Caki2 (cell line): ENCODE measurements around the gene RNPEP. TPM values are rescaled to one million over a fixed set of nuclear protein-coding genes. Genes with fewer than 3 reads are reported as not detected.
"Not testable (repeated sequence)": the region's sequence is repeated elsewhere in the genome, so short reads cannot be mapped to it uniquely, and the experiment has no call there.

Experiments
- DNase-seq: peaks from one replicate; pipeline ENCODE4 v3.0.0-alpha.2; 2015; ENCODE audit warnings: low read depth
- in situ Hi-C: cut with HindIII; loops from 2 replicates; pipeline ENCODE4 v1.10.0; 2016; ENCODE audit warnings: low sequenced_read_pairs, low pct_unique_long_range_greater_than_20kb, mixed read lengths
- total RNA-seq: library from RNA; depleted of rRNA; stranded (reverse); fragments of >200 nt; shearing (Covaris generic); gene quantifications from 2 replicates; pipeline ENCODE4 v1.2.3, GENCODE V29; 2014; ENCODE audit warnings: low replicate concordance; rRNA removed

RNPEP gene, protein sequence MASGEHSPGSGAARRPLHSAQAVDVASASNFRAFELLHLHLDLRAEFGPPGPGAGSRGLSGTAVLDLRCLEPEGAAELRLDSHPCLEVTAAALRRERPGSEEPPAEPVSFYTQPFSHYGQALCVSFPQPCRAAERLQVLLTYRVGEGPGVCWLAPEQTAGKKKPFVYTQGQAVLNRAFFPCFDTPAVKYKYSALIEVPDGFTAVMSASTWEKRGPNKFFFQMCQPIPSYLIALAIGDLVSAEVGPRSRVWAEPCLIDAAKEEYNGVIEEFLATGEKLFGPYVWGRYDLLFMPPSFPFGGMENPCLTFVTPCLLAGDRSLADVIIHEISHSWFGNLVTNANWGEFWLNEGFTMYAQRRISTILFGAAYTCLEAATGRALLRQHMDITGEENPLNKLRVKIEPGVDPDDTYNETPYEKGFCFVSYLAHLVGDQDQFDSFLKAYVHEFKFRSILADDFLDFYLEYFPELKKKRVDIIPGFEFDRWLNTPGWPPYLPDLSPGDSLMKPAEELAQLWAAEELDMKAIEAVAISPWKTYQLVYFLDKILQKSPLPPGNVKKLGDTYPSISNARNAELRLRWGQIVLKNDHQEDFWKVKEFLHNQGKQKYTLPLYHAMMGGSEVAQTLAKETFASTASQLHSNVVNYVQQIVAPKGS
- 139 and 146 TPM in 2 replicates for total RNA-seq

DNA sequence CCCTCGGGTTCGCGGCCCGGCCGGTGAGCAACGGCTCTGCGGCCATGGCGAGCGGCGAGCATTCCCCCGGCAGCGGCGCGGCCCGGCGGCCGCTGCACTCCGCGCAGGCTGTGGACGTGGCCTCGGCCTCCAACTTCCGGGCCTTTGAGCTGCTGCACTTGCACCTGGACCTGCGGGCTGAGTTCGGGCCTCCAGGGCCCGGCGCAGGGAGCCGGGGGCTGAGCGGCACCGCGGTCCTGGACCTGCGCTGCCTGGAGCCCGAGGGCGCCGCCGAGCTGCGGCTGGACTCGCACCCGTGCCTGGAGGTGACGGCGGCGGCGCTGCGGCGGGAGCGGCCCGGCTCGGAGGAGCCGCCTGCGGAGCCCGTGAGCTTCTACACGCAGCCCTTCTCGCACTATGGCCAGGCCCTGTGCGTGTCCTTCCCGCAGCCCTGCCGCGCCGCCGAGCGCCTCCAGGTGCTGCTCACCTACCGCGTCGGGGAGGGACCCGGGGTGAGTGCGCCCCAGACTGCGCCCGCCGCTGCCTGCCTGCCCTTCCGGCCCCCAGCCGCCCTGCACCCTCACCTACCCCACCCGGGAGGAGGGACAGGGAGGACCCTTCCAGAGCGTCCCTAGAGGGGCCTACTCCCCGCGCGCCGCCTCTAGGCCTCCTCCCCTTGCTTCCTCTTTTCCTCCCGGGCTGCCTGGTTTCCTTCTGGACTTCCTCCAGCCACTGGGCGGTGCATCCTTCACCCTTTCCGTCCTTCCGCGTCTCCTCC lies at the start of gene RNPEP:
RNPEP (plus strand) TSS at position 26 of the 757 bp plus-strand sequence; CDS start at position 45, 19 bp downstream.
- in situ Hi-C loops, result no loop called here
- peak; percentile 78 for DNase-seq

DNA sequence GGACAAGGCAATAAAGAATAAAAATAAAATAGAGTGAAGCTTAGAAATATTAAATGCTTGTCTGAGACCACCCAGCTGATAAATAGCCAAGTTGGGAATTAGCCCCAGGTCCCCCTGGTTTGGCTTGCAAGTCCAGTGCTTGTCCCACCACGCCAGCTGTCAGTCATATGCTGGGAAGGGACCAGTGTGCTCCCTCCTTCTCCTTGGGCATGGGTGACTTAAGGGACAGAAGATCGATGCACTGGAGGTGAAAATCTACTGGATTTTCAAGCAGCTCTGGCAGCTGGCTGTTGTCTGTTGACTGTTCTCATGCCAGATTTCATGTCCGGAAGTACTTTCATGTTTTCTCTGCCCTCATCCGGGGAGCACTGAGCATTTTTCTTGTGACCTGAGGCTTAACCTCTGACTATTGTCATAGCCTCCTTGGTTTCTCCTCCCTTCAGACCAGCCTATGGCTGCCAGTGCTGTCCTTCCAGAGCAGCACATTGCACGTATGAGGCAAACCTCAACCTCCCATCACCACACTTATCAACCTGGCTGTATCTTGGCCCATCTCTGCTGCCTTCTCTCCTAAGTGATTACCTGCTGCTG lies 48.5 kb upstream of the RNPEP start:
- in situ Hi-C loops, result no loop called here
- DNase-seq, result no peak

DNA sequence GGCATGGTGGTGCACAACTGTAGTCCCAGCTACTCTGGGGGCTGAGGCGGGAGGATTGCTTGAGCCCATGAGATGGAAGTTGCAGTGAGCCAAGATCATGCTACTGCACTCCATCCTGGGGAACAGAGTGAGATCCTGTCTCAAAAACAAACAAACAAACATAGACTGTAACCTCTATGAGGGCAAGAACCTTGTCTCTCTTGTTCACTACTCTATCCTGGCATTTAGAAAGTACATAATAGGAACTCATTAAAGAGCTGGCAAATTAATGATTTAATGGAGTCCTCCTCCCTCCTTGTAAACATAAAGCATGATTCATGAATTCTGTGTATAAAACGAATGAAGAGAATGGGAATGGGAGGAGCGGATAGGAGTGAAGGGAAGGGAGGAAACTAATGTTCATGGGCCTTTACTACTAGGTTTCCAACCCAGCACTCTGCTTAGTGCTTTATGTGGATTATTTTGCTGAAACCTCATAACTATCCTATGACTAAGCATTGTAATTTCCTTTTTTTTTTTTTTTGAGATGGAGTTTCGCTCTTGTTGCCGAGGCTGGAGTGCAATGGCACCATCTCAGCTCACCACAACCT lies 44.7 kb upstream of the RNPEP start:
- in situ Hi-C loops, result no loop called here
- peak; percentile 28 for DNase-seq

DNA sequence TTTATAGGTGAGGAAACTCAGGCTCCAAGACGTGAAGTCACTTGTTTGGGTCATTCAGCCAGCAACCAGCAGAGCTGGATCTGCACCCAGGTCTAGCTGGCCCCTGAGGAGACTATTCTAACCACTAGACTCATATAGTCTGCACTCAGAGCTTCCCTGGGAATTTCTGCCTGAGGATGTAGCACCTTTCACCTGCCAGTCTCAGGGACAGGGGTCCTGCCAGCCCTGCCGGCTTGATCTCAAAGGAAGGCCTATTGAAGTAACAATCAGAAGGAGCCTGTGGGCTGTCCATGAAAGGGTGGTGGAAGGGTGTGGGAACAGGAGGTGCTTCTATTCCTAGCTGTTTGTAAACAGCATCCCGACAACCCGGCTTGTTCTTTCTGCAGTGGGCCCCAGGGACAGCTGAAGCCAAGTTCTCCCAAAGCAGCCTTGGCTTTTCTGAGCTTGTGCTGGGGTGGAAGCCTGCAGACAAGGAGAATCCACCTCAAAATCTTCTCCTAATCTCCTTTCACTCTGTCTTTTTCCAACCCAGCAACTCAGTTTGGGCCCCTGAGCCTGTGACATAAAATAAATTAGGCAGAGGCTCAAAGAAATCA lies 43.9 kb upstream of the RNPEP start:
- in situ Hi-C loops, result no loop called here
- DNase-seq, result no peak

DNA sequence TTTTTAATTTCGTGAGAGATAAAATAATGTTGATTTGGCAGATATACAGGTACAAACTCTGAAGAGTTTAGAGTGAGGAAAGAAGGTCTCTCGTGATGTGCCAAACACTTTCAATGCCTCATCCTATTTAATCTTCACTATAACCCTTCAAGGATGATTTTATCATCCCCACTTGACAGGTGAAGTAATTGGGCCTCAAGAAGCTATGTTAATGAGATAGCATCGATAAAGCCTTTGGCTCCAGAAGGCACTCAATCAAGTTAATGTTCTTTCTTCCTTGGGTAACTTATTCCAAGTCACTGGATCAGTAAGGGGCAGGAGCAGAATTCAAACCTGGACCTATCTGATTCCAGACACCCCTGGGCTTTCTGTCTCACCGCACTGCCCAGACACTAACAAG lies 43.3 kb upstream of the RNPEP start:
- in situ Hi-C loops, result no loop called here
- DNase-seq, result no peak

DNA sequence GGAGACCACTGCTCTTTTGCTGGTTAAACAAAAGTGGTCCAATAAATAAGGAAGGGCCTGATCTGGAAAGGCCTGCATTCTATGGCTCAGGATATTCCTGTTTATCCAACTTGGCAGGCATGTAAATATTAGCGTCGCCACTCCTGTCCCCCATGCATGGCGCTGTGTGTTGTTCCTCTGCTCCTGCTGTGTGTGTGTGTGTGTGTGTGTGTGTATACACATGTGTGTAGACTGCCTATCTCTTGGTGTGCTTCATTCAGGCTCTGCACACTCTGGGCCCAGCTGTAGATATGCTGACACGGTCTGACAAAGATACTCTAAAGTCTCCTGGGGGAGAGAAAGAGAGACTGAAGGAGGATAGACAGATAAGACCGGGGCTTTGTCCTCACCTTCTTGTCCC lies 42.9 kb upstream of the RNPEP start:
- in situ Hi-C loops, result no loop called here
- DNase-seq, result no peak

DNA sequence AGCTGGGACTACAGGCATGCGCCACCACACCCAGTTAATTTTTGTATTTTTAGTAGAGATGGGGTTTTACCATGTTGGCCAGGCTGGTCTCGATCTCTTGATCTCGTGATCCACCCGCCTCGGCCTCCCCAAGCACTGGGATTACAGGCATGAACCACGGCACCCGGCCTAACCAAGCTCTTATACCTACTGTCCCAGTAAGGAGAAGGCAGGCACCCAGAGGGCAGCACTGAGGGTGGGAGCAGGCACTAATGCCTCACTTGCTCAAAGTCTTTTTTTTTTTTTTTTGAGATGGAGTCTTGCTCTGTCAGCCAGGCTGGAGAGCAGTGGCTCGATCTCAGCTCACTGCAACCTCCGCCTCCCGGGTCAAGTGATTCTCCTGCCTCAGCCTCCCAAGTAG lies 42.1 kb upstream of the RNPEP start:
- in situ Hi-C loops, DNase-seq: not testable (repeated sequence)

GRCh38 chr1:201941420-201942128 lies 40.9 kb upstream of the RNPEP start:
- DNase-seq, result no peak
- in situ Hi-C loops, result no loop called here

GRCh38 chr1:201942129-201942495 lies 40.3 kb upstream of the RNPEP start:
- in situ Hi-C loops, result no loop called here
- DNase-seq, result no peak

DNA sequence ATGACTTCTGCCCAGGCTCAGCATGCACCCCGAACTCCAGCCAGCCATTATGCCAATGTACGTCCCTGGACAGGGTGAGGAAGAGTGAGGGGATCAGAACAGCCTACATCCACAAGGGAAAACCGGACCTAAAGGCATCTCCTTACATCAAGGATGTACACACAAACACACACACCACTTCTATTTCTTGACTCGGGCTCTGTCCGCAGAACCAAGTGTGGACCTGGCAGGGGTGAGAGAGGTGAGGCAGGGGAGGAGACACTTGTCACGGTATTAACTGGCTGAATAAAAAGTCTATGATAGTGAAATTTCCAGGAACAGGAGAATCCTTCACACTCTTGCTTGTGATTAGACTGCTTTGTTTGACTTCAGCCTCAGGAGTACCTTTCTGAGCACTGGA lies 38.4 kb upstream of the RNPEP start:
- DNase-seq, result no peak
- in situ Hi-C loops, result no loop called here

DNA sequence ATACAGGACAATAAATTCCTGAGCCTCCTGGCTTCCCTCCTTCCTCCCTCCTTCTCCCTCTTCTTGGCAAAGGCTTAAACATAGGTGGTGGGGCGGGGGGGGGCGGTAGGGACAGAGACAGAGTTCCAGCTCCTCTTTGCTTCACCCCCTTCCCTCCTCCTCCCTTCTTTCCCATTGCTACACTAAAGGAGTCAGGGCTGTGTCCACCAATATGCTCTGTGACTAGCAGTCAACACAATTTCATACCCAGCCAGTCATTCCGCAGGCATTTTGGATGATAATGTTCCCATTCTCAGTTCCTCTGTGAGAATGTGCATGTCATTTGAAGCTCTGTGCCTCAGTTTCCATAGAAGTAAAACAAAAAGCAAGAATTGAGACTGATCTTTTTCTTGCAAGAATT lies 37.8 kb upstream of the RNPEP start:
- DNase-seq, result no peak
- in situ Hi-C loops, result no loop called here

GRCh38 chr1:201945157-201945556 lies 37.3 kb upstream of the RNPEP start:
- in situ Hi-C loops, result no loop called here
- DNase-seq, result no peak

DNA sequence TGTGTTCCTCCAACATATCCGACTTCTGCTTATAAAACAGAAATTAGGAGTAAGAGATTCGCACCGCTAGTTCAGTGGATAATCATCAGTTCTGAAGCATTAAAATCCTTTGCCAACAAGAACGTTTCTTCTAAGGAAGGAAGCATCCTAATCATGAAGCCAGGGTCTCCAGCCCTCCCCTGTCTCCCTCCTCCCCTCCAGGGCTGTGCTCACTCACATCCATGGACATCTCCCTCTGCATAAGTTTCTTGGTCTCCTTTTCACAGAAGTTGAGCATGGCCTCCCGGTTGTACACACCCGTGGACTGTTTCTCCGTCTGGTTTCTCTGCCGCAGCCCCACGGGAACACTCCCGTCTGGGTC lies 36.6 kb upstream of the RNPEP start:
- no peak for DNase-seq
- in situ Hi-C loops, result no loop called here

DNA sequence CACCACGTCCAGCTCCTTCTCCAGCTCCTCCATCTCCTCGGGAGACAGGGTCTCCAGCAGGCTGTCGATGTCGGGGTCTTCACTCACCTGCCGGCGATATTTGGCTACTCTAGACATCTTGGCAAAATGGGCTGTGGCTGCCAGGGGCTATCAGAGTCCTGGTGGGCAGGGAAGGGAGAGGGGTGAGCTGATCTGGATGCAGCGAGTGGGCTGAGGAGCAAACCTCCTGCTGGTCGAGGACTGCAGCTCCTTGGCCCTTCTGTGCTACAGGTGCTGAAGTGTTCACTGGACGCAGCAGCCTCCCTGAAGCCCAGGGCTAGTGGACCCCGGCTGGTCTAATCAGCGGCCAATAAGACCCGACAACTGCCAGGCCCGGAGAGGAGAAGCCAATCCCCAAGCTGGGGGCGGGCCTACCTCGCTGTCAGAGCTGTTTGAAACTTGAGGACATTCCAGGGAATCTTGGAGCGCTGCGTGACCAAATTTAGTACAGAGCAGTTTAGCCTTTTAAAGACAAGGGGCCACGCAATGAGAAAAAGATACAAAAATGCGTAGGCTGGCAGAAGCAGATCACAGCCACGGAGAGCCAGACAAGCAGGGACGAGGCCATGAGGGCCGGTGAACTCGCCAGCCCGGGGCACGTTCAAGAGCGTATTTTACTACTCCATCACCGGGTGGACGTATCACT lies 36.1 kb upstream of the RNPEP start, which contains the start of gene LMOD1:
LMOD1 (minus strand) TSS at position 325 of the 685 bp plus-strand sequence; CDS start at position 117, 208 bp downstream.
- DNase-seq, result no peak
- in situ Hi-C loops, result no loop called here

GRCh38 chr1:201947697-201948008 lies 34.8 kb upstream of the RNPEP start:
- no peak for DNase-seq
- in situ Hi-C loops, result no loop called here

DNA sequence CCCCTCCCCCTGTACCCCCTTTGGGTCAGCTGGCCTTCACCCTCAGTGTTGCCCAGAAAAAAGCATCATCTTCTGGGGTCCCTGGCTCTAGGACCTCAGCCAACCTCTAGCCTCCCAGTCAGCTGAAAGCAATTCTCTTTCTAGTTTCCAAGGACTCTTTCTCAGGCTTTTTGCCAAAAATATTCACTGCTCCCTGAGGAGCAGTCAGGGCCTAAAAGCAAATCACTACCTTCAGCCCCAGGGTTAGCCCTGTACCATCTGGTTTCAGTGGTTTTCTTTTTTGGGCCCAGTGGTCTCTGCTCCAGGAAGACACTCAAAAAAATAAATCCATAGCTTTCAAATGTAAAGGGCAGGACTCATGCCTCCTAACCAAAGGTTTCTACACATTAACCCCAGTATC lies 33.0 kb upstream of the RNPEP start:
- in situ Hi-C loops, result no loop called here
- no peak for DNase-seq
